HG03280 (cell line): ENCODE measurements around the gene TNFAIP6.
"Not testable (repeated sequence)": the region's sequence is repeated elsewhere in the genome, so short reads cannot be mapped to it uniquely, and the experiment has no call there.

ENCODE experiments used
- ATAC-seq: cut with Tn5 transposase; IDR thresholded peaks from one replicate; pipeline ENCODE4 v1.9.1; 2021; ENCODE audit warnings: mild to moderate bottlenecking, moderate library complexity; ENCODE audit not compliant: unreplicated experiment

TNFAIP6 gene, protein sequence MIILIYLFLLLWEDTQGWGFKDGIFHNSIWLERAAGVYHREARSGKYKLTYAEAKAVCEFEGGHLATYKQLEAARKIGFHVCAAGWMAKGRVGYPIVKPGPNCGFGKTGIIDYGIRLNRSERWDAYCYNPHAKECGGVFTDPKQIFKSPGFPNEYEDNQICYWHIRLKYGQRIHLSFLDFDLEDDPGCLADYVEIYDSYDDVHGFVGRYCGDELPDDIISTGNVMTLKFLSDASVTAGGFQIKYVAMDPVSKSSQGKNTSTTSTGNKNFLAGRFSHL

DNA sequence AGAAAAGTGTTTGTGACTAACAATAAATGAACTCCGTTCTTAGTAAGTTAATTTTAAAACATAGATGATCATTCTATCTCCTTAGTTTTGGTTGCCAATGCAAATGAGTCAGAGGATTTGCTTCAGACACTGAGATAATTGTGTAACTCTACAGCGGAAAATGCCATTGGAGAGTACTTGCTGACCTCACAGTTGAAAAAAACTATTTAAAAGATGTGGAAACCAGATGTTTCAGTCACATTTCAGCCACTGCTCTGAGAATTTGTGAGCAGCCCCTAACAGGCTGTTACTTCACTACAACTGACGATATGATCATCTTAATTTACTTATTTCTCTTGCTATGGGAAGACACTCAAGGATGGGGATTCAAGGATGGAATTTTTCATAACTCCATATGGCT is at the start of gene TNFAIP6:
Gene TNFAIP6, plus strand, starts transcription at position 234 of the 400 bp plus-strand sequence. Its CDS starts 75 bp downstream, at position 309.
- no peak for ATAC-seq

DNA sequence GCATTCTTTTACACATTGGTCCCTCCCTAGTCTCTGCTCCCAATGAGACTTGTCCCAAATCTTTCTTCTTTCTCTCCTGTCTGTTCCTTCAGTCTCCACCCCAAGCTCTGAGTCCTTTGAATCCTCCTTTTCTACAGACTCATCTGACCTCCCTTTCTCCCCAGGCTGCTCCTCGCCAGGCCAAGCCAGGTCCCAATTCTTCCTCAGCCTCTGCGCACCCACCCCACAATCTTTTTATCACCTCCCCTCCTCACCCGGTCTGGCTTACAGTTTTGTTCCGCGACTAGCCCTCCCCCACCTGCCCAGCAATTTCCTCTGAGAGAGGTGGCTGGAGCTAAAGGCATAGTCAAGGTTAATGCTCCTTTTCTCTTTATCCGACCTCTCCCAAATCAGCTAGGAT is 47.1 kb upstream of the TNFAIP6 start:
- not testable (repeated sequence) for ATAC-seq

DNA sequence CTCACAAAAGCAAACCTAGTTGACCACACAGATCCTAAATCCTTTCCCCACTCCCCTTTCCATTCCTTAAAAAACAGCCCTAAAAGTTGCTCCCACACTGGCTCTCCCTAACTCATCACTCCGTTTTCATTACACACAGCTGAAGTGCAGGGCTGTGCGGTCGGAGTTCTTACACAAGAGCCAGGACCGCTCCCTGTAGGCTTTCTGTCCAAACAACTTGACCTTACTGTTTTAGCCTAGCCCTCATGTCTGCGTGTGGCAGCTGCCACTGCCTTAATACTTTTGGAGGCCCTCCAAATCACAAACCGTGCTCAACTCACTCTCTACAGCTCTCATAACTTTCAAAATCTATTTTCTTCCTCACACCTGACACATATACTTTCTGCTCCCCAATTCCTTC is 45.0 kb upstream of the TNFAIP6 start:
- ATAC-seq, result not testable (repeated sequence)

DNA sequence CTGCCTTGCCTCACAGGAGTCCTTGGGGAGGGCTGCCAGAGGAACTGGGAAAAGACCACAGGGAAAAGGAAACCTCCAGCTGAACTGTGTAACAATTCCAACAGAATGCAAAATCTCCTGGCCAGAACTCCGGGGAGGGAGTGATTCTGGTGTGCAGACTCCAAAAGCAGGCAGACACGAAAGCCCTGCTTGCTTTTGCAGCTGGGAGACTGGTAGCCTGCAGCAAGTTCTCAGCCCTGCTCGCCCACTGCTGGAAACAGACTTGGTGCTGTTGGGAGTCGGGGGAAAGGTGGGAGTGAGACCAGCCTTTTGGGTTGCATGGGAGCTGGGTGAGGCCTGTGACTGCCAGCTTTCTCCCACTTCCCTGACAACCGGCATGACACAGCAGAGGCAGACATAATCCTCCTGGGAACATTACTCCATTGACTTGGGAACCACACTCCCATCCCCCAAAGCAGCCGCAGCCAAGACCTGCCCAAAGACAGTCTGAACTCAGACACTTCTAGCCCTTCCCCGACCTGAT is 42.0 kb upstream of the TNFAIP6 start:
- ATAC-seq, result no peak

DNA sequence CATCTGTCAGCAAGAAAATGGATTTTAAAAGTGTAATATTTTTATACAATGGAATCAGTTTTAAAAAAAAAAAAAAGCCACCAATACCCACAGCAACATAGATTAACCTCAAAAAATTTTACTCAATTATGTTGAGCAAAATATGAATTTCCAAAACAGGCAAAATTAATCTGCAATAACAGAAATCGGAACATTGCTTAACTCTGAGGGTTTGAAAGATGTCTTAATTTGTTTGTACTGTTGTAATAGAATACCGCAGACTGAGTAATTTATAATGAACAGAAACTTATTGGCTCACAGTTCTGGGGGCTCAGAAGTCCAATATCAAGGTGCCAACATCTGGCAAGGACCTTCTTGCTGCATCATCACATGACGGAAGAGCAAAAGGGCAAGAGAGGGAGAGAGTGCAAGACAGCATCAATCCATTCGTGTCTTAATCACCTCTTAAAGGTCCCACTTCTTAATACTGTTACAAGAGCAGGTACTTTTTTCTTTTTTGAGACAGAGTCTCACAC is 31.8 kb upstream of the TNFAIP6 start:
- ATAC-seq, result no peak

DNA sequence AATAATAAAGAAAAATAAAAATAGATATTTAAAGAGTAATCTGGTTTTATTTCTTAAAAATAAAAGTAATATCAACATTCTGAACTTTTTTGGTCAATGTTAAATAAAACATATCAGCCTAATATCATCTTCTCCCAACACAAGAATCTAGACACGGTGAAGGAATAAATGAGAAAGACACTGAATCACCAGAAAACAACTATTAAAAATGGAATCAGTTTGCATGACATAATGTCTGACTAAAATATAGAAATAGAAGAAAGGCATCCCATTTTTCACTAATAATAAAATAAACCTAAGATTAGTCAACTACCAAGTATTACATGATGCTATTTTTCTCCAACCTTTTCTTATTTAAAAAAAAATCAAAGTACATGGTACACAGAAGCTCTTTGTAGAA is 30.8 kb upstream of the TNFAIP6 start:
- ATAC-seq, result no peak

DNA sequence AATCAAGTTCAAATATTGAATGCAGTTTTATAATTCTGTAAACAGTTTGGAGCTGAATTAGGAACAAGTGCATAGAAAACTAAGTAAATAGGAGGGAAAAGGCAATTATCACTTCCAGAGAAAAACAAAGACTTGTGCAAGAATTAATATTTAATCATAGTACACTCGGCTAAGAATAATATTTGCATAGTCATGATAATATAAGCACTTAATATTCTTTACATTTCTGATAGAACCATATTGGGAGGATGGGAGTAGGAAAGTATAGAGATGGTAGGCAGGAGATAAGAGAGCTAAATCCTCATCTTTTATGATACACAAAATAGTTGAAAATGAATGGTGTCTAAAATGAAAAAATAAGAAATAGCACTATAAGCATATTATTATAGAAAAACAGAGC is 27.4 kb upstream of the TNFAIP6 start:
- ATAC-seq, result no peak

DNA sequence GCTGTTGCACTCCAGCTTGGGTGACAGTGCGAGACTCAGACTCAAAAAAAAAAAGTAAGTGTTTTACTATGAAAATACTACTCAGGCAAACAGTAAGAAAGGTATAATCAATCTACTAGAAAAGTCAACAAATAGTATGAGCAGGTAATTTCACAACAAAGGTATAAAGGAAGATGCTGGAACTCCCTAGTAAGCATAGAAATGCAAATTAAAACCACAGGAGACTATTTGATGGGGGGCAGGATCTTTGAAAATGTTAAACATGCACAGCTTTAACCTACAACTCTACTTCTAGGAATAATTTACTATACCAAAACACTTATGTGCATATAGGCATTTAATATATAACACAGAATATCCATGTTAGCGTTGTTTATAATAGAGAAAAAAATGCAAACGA is 24.3 kb upstream of the TNFAIP6 start:
- no peak for ATAC-seq

DNA sequence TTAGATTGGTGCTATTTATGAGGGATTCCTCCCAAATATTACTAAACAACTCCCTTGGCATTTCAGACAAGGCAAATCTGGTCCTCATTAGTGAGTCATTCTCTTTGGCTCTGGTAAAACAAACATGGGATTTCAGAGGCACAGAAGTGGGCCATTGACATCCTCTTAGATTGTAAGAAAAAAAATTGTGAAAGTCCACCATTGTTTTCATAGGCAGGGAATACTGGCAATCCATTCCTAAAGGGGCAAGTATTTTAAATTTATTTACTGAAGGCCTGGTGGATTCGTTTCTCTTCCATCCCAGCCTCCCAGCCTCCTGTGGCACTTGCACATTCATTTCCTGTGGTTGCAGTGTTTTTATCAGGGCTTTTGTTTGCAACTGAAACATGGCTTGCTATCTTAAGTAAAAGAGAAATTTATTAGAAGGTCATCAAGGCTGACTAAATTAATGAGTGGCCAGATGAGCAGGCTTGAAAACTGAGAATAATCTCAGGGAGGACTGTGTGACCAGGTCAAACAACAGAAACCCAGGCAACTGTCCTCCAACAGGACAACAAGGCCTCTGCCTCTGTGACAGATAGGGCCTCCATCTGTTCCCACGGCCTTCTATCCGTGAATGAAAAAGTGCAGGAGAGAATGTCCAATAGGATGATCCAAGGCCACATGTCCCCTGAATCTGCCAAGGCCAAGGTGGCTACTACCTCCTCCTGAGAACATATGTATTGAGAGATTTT is 23.1 kb upstream of the TNFAIP6 start:
- no peak for ATAC-seq

DNA sequence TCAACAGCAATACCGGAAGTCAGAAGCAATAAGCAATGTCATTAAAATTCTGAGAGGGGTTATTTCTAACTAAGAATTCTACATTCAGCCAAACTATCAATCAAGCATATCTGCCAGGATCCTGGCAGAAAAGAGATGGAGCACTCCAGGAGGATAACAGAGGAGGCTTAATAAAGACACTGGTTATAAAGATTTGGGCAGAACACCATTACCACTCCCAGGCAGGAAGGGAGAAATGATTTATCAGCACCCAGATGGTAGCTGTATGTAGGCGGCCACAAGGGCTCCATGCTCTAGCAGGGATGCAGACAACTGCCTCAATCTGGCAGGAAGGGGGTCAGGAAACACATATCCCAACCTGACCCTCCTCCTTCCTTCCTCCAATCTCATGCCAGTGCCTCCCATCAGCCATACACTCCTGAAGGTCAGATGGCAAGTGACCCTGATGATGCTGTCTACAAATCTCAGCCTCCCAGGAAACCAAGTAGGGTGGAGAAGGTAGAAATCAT is 20.5 kb upstream of the TNFAIP6 start:
- ATAC-seq, result no peak

DNA sequence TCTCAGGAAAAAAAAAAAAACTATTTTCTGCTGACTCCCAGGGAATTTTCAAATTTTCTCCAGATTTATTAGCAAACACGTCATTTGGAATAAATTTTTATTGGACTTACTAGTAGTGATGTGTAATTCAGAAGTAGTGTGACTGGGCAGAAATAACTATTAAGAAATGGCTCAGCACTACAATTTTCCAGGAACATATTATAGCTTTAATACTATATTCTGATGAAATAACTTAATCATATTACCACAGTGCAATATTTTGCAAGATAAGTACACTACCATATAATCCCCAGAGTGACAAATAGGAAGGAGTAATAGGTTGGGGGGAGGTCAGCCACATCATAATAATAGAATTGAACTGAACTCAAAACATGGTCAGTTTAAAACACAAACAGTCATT is 19.7 kb upstream of the TNFAIP6 start:
- ATAC-seq, result no peak

DNA sequence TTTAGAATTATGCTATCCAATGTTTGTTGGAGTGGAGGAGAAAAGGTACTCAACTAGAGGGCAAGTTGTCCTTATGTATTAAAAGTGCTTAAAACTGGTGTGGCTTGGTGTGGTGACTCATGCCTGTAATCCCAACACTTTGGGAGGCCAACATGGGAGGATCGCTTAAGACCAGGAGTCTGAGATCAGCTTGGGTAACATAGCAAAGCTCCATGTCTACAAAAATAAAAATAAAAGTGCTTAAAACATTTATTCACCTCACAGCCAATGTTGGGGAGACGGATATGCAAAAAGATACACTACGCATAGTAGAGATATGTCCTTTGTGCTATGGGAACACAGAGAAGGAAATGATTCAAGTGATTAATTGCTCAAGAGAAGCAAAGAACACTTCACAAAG is 19.3 kb upstream of the TNFAIP6 start:
- no peak for ATAC-seq

DNA sequence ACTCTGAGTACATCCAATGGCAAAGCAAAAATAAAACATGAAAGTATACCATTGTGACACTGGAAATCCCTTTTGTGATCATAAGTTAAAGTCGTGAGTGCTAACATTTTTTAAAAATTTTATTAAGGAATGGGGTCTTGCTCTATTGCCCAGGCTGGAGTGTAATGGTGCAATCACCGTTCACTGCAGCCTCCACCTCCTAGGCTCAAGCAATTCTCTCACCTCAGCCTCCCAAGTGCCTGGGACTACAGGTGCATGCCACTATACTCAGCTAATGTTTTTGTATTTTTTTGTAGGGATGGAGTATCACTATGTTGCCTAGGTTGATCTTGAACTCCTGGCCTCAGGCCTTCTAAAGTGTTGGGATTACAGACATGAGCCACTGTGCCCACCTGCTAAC is 14.3 kb upstream of the TNFAIP6 start:
- no peak for ATAC-seq

DNA sequence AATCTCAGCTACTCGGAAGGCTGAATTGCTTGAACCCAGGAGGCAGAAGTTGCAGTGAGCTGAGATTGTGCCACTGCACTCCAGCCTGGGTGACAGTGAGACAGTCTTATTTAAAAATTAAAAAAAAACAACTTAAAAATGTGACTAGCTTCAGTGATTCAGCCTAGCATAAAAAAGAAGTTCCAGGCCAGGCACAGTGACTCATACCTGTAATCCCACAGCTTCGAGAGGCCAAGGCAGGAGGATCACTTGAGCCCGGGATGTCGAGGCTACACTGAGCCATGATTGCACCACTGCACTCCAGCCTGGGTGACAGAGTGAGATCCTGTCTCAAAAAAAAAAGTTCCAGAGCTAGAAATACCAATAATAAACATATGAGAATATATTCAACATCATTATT is 13.2 kb upstream of the TNFAIP6 start:
- ATAC-seq, result not testable (repeated sequence)

DNA sequence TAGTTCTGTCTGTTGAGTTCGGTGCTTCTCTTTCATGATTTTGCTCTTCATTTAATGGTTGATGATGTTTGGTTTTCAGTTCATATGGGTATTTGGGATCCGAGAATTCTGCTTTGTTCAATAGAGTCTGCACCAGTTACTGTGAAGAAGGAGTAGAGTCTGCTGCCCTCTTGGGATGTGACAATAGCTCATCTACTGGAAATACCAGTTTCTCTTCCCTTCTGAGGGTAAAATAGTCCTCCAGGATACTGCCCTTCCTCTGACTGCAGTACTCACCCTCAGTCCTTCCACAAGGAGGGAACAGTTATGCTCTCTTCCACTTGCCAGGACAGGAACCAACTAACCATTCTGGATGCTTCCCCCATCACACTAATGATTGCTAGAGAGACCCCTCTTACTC is 12.5 kb upstream of the TNFAIP6 start:
- no peak for ATAC-seq

DNA sequence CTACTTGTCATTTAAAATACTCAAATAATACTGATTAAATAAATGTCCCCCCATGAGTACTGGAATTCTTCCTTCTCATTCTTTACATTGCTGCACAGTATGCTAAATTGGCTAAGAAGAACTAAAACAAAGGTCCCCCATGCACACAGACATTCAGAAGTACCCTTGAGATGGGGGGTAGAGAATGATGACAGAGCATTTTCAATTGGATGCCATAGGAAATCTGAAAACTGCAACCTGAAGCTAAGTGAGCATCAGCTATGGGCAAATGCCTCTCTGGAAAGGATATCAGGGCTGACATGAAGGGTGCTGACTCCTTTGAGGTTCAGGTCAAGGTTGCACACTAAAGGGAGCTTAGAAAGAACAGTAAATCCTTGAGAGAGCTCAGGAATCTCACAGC is 10.1 kb upstream of the TNFAIP6 start:
- ATAC-seq, result no peak

DNA sequence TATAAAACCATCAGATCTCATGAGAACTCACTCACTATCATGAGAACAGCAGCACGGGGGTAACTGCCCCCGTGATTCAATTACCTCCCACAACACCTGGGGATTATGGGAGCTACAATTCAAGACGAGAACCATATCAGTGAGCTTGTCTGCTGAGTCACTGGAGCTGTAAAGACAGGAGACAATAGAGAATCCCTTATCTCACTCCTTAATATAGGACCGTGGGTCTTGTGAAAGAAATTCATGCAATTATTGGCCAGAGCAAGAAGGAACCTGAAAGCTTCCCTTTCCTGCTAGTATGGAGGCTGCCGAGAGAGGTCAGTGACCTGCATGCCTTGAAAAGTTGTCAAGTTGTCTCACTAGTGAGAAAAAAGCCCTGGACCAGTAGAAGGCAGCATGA is 9.5 kb upstream of the TNFAIP6 start:
- no peak for ATAC-seq

DNA sequence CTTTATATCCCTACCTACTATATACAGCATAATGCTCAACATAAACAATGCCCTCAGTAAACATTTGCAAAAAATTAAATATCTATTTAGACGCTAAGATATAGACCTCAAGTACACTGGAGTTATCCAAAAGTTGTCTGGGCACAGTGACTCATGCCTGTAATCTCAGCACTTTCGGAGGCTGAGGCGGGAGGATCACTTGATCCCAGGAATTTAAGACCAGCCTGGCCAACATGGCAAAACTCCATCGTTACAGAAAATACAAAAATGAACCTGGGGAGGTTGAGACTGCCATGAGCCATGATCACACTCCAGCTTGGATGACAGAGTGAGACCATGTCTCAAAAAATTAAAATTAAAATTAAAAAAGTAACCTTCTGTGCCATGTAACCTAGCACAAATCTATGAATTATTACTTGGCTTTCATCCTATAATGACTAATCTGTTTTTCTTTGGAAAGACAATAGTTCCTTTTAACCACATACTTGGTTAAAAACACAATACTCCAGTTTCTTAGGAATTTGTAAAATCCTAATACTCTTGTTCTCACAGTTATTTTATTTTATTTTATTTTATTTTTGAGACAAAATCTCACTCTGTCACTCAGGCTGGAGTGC is 6.7 kb upstream of the TNFAIP6 start:
- no peak for ATAC-seq

DNA sequence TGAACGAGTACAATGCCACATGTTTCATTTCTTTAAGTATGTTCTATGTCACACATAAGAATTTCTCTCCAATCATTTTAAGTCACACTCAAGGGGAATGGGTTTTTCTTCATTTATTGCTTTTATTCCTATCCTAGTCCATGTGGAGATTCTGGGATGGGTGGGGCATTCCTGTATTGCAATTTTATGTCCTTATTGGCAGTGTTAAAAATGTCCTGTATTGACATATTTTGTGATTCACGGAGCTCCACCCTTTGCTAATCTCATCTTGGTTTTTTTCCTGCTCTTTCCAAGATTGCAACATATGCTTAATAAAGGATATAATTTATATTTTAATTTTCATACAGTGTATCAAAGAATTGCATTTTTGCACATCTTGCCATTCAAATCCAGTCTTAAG is 3.4 kb upstream of the TNFAIP6 start:
- ATAC-seq, result no peak

DNA sequence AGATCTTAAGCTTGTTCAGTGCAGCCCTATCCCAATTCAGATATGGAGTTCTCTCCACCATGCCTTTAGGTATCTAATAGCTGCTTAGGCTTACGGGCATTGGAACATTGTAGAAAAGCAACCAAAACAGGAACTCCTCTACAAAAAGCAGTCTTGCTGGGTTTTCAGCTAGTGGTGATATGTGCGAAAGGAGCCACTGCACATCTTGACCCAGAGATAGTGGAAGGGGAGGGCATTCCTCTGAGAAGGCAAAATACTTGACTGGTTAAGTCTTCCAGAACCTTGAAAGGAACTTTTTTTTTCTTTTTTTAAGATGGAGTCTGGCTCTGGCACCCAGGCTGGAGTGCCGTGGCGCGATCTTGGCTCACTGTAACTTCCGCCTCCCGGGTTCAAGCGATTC is 2.6 kb upstream of the TNFAIP6 start:
- ATAC-seq, result no peak

DNA sequence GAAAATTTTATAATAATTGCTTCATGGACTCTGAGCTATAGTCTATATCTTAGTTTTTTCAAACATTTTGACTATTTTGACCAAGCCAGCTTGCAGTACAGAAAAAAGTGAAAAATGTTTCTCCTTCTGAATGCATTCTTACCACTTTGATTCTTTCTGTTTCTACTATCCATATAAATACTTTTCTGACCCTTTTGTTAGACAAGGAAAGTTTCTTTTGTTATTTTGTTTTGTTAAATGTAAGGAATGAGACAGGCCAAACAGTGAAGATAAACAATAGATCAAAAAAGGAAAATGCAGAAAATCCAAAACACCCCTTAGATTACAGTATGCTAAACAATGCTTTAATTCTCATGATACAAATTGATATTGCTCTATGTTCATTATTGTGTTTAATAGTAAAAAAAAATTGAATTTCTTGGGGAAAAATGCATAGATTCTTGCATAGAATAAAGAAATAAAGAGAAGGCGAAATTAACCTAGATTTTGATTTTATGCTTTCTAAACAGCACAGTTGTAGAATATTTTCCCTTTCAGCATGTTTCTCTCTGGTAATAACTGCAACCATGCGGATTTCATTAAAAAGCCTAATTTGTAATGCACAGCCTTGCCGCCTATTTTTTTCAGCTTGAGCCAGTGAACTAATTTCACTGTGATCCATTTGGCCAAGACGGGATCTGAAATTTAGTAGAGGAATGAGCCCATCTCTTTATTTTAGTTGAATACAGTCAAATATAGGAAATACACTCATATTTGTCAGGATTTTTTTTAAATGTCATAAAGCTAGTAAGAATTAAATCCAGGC is 976 bp downstream of the TNFAIP6 start:
- no peak for ATAC-seq
